ENCODE results near the gene COL9A3.

GRCh38 chr20:62889871-62890270 is 73.0 kb downstream of the COL9A3 start:
- no peak for TF ChIP-seq CTCF (IDR thresholded peaks at IDR 0.05; ENCODE audit: low read depth, low read length)
- TF ChIP-seq EZH2phosphoT487 (IDR thresholded peaks at IDR 0.05; ENCODE audit: low read depth): no peak

Data from OCI-LY3 (cell line).